GM23248 (cell line): ENCODE data around the gene CEP131.

Source experiments
- EZH2 ChIP-seq: fragments of 200-600 bp; sonication (generic); IDR thresholded peaks from 2 replicates; pipeline ENCODE4 v1.6.1; 2018; ENCODE audit warnings: antibody characterized with exemption, mild to moderate bottlenecking; ENCODE audit not compliant: insufficient read depth, poor library complexity, severe bottlenecking
- EZH2phosphoT487 ChIP-seq: fragments of 200-600 bp; sonication (generic); IDR thresholded peaks from 2 replicates; pipeline ENCODE4 v1.6.1; 2018; ENCODE audit warnings: antibody characterized with exemption, moderate library complexity, mild to moderate bottlenecking, low read depth; ENCODE audit not compliant: insufficient read depth

- TF ChIP-seq EZH2phosphoT487 (no peak), EZH2 (no peak)
These were observed 46.1 kb downstream of the CEP131 start for GRCh38 chr17:81176666-81177065.
